Right lobe of liver (tissue), 6 donors: ENCODE measurements around the gene AK9. TPM values are rescaled to one million over a fixed set of nuclear protein-coding genes. Genes with fewer than 3 reads are reported as not detected.

Source experiments
- ATAC-seq, 4 donors: fragments of 200-7000 bp; cut with Tn5 transposase; one replicate each; pipeline ENCODE4 v1.9.1; 2020; ENCODE audit warnings: mild to moderate bottlenecking in 4 of 4, moderate library complexity in 4 of 4
- DNase-seq, 3 donors: peaks; one replicate each; pipeline ENCODE4 v3.0.0-alpha.2; 2020
- H3K27ac ChIP-seq, 3 donors: fragments of 200-600 bp; one replicate each; pipeline ENCODE4 v1.8.0; 2022
- H3K27me3 ChIP-seq, 2 donors: fragments of 200-600 bp; one replicate each; pipeline ENCODE4 v1.8.0; 2022
- H3K36me3 ChIP-seq, 4 donors: fragments of 200-600 bp; sonication (generic) in 1 of 4; one replicate each; pipeline versions ENCODE4 v1.5.1 to v1.8.0; 2017 to 2022; ENCODE audit warnings: control low read depth in 1 of 4
- H3K4me1 ChIP-seq, 4 donors: fragments of 200-600 bp; sonication (generic) in 1 of 4; one replicate each; pipeline versions ENCODE4 v1.5.1 to v1.8.0; 2017 to 2022; ENCODE audit warnings: control low read depth in 1 of 4
- H3K4me3 ChIP-seq, 3 donors: fragments of 200-600 bp; one replicate each; pipeline ENCODE4 v1.8.0; 2022
- H3K9me3 ChIP-seq, 4 donors: fragments of 200-600 bp; sonication (generic) in 1 of 4; one replicate each; pipeline versions ENCODE4 v1.5.1 to v1.8.0; 2017 to 2022; ENCODE audit warnings: control low read depth in 1 of 4
- POLR2A ChIP-seq: fragments of 450-650 bp; IDR thresholded peaks from one replicate; pipeline ENCODE4 v1.6.1; 2017; ENCODE audit warnings: antibody characterized with exemption, mild to moderate bottlenecking
- WGBS: methylation state at CpG from one replicate; pipeline ENCODE4 v1.1.6; 2018; ENCODE audit warnings: low coverage, low lambda C conversion rate; ENCODE audit not compliant: insufficient coverage; ENCODE audit errors: missing lambda C conversion rate; 5-methylcytosine and 5-hydroxymethylcytosine counted together
- intact Hi-C, 2 donors: fragments of 100-400 bp; cut with DNase I; formaldehyde crosslinking; loops; one replicate each; pipeline versions ENCODE4 v1.11.2 to v1.14.1; 2022
- total RNA-seq, 6 experiments: library from RNA; depleted of rRNA in 2 of 6; stranded (reverse); fragments of >200 nt in 2 of 6; fragmentation: NEBNext Ultra II Directional in 3 of 6; extraction: Animal tissue kit (Norgen Biotek cat#: 25700) in 3 of 6; gene quantifications; one replicate each; pipeline versions ENCODE4 v1.1.0 to v1.2.4, GENCODE V29; 2016 to 2023
- TF ChIP-seq, protein P1 (sequence below), 4 donors: fragments of 200-600 bp in 3 of 4; fragments of 450-650 bp in 1 of 4; IDR thresholded peaks; one replicate each; pipeline versions ENCODE4 v1.5.1 to v1.8.0; 2016 to 2022; ENCODE audit warnings: antibody characterized with exemption in 4 of 4, mild to moderate bottlenecking in 2 of 4
- donor health status: DM: no; HTN: yes; CAD: no.
- donor health status: DM: no; HTN: no; CAD: no.
- donor health status: DM: no; HTN: no; CAD: no.
- donor health status: DM: no; HTN: yes; CAD: no.
- donor health status: DM: no; HTN: yes; CAD: no.

Gene AK9
- total RNA-seq, 6 experiments from 2014 or later, result 1.5 to 3.9 (median 2.5) TPM

DNA sequence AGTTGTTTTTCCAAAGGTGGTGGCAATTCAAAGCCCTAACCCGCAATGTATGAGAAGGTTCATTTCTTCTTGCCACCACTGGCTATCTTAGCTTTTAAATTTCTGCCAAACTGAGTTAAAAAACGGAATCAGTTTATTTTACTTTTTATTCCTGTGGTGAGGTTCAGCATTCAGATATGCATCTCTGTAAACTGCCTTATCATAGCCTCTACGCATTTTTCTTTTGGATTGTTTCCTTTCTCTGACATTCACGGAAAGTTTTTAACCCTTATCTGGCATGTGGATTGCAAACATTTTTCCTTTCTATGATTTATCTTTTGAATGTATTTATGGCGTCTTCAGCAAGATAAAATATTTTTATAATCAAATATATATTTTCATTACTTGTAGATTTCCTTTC, 37.7 kb downstream of the AK9 start:
- intact Hi-C loops, result no loop called here
- no peaks in the 10 kb centered on the region for H3K27me3 ChIP-seq
- H3K4me3 ChIP-seq, result no peak overlapping the region
- no peak for ATAC-seq
- 59% methylated on average over 5 of the region's 5 CpGs for WGBS
- H3K4me1 ChIP-seq, result no peaks in the 10 kb centered on the region
- no peak overlapping the region for H3K27ac ChIP-seq
- DNase-seq, result no peak
- TF ChIP-seq POLR2A, result no peak
- TF ChIP-seq, protein P1, sequence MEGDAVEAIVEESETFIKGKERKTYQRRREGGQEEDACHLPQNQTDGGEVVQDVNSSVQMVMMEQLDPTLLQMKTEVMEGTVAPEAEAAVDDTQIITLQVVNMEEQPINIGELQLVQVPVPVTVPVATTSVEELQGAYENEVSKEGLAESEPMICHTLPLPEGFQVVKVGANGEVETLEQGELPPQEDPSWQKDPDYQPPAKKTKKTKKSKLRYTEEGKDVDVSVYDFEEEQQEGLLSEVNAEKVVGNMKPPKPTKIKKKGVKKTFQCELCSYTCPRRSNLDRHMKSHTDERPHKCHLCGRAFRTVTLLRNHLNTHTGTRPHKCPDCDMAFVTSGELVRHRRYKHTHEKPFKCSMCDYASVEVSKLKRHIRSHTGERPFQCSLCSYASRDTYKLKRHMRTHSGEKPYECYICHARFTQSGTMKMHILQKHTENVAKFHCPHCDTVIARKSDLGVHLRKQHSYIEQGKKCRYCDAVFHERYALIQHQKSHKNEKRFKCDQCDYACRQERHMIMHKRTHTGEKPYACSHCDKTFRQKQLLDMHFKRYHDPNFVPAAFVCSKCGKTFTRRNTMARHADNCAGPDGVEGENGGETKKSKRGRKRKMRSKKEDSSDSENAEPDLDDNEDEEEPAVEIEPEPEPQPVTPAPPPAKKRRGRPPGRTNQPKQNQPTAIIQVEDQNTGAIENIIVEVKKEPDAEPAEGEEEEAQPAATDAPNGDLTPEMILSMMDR (IDR thresholded peaks at IDR 0.05), result no peak
- no peaks in the 10 kb centered on the region for H3K36me3 ChIP-seq
- no peaks in the 10 kb centered on the region for H3K9me3 ChIP-seq

DNA sequence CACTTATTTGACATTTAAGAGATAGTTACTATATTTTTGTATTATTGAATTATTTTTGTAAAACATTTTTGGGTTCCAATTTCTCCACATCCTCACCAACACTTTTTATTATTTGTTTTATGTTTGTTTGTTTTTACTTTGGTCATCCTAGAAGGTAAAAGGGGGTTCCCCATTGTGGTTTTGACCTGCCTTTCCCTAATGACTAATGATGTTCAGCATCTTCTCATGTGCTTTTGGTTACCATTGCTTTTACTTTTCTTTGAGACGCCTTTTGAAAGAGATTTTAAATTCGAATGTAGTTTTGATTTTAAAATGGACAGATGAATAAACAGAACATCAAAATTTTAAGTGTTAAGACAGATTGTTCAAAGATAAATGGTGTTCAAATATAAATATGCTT, 46.9 kb downstream of the AK9 start:
- H3K4me3 ChIP-seq, result no peak overlapping the region
- H3K4me1 ChIP-seq, result no peaks in the 10 kb centered on the region
- 71% methylated on average over 2 of the region's 2 CpGs for WGBS
- DNase-seq, result no peak
- no peaks in the 10 kb centered on the region for H3K9me3 ChIP-seq
- H3K36me3 ChIP-seq, result no peaks in the 10 kb centered on the region
- TF ChIP-seq POLR2A, result no peak
- TF ChIP-seq, protein P1 (IDR thresholded peaks at IDR 0.05), result no peak
- H3K27me3 ChIP-seq, result no peaks in the 10 kb centered on the region
- no peak overlapping the region for H3K27ac ChIP-seq
- ATAC-seq, result no peak
- intact Hi-C loops, result no loop called here

DNA sequence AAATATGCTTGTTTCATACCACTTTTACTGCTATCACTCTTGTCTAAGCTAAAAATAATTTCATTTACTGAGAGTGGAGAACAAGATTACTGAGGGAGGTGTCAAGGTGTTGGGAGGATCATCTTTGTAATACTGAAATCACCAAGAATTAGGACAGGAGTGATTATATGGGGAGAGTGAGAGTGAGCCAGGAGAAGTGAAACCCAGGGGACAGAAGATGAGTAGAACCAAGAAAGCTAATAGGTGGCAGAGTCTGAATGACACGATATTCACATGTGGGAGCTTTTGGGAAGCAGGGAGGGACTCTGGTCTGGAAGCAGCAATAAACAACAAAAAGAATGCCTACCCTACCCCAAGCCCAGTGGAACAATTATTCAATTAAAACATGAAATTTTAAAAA, 58.6 kb downstream of the AK9 start:
- intact Hi-C loops, result no loop called here
- Histone ChIP-seq H3K4me3 (no peak overlapping the region), H3K27ac (no peak overlapping the region), H3K4me1 (no peaks in the 10 kb centered on the region), H3K9me3 (no peaks in the 10 kb centered on the region), H3K36me3 (no peaks in the 10 kb centered on the region), H3K27me3 (no peaks in the 10 kb centered on the region)
- DNase-seq (no peak), ATAC-seq (no peak)
- TF ChIP-seq, protein P1 (IDR thresholded peaks at IDR 0.05), result no peak
- TF ChIP-seq POLR2A, result no peak
- 100% methylated on average over 1 of the region's 1 CpG for WGBS

DNA sequence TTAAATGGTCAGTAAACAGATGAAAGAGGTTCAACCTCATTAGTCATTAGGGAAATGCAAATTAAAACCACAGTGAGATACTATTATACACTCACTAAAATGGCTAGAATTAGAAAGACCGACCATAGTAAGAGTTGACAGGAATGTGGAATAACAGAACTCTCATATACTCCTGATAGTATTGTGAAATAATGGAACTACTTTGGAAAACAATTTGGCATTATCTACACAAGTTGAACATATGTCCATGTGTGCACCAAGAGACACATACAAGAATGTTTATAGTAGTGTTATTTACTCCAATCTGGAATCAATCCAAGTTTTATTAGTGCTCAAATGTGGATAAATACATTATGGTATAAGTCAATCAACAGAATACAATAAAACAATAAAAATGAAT, 59.6 kb downstream of the AK9 start:
- H3K4me1 ChIP-seq, result no peaks in the 10 kb centered on the region
- H3K4me3 ChIP-seq, result no peak overlapping the region
- no peaks in the 10 kb centered on the region for H3K36me3 ChIP-seq
- no peaks in the 10 kb centered on the region for H3K27me3 ChIP-seq
- no peak overlapping the region for H3K27ac ChIP-seq
- ATAC-seq, result no peak
- DNase-seq, result no peak
- WGBS, result 83% methylated on average over 1 of the region's 1 CpG
- intact Hi-C loops, result no loop called here
- no peaks in the 10 kb centered on the region for H3K9me3 ChIP-seq
- TF ChIP-seq POLR2A, result no peak
- TF ChIP-seq, protein P1 (IDR thresholded peaks at IDR 0.05), result no peak
